Posterior cingulate gyrus (tissue), 11 donors: ENCODE data around the gene TYW1B.
"Not testable (repeated sequence)": the region's sequence is repeated elsewhere in the genome, so short reads cannot be mapped to it uniquely, and the experiment has no call there.

Experiments
- DNase-seq, 10 donors: peaks; one replicate each; pipeline versions ENCODE4 v3.0.0 to v3.0.0-alpha.2; 2020 to 2021; ENCODE audit warnings: mixed read lengths in 3 of 10
- intact Hi-C: fragments of 100-400 bp; cut with DNase I; formaldehyde crosslinking; loops from one replicate; pipeline ENCODE4 v1.15.1; 2023

The TYW1B gene

DNA sequence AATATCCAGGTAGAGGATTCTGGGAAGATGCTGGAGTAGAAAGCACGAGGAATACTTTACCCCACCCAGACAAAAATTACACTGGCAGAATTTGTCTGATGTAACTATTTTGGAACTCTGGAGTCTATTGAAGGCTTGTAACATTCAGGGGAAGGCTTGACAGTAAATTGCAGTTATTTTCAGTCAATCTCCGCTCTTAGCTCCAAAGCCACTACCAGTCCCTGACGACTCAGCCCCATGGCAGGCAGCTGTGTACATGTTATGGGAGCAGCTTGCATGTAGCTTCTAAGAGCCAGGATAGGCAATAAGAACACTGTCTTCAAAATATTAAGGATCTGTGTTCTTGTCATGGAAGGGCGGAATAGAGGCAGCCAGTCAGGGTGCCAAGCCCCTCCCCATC is 238.0 kb downstream of the TYW1B start:
- intact Hi-C loops, result not testable (repeated sequence)

DNA sequence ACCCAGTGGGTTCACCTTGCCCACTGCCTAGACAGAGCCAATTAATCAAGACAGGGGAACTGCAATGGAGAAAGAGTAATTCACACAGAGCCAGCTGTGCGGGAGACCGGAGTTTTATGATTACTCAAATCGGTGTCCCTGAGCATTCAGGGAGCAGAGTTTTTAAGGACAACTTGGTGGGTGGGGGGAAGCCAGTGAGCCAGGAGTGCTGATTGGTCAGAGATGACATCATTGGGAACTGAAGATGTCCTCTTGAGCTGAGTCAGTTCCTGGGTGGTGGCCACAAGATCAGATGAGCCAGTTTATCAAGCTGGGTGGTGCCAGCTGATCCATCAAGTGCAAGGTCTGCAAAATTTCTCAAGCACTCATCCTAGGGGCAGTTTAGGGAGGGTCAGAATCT is 240.7 kb downstream of the TYW1B start:
- intact Hi-C loops, result not testable (repeated sequence)

More for the DNA sequence above, 238.0 kb downstream of the TYW1B start:
- DNase-seq, result not testable (repeated sequence)

DNA sequence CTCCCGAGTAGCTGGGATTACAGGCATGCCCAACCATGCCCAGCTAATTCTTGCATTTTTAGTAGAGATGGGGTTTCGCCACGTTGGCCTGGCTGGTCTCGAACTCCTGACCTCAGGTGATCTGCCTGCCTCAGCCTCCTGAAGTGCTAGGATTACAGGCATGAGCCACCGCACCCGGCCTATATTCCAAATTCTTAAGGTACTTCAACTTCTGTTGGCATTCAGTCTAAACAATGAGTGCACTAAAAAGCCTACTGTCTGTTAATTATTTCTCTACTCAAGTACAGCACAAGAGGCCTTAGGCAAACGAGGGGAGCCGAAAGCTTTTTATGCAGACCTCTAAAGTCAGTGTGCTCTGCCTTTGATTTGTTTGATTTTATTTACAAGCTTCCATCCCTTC is 243.4 kb downstream of the TYW1B start:
- intact Hi-C loops, DNase-seq: not testable (repeated sequence)

More for the DNA sequence above, 240.7 kb downstream of the TYW1B start:
- not testable (repeated sequence) for DNase-seq

DNA sequence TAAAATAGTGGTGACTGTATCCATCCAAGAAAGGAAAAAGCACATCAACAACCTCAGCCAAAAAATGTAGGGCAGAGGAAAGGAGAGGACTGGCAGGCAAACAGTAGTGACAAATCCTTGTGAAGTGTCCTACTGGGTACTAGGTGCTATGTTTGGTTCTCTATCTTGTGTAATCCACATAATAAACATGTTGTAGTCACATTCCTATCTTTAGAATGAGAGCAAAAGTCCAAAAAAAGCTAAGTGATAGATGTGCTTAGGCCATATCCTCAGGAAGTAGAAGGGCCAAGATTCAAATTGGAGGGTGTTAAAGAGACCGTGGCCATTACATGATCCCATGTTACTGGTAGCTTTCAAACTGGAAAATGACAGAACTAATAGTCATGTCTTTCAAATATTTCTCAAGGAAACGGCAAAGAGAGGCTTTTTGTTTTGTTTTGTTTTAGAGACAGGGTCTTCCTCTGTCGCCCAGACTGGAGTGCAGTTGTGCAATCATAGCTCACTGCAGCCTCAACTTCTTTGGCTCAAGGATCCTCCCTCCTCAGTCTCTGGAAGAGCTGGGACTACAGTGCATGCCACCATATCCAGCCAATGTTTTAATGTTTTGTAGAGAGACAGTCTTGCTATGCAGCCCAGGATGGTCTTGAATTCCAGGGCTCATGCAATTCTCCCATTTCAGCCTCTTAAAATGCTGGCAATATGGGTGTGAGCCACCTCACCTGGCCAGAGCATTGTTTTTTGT is 244.2 kb downstream of the TYW1B start:
- intact Hi-C loops, DNase-seq: not testable (repeated sequence)

DNA sequence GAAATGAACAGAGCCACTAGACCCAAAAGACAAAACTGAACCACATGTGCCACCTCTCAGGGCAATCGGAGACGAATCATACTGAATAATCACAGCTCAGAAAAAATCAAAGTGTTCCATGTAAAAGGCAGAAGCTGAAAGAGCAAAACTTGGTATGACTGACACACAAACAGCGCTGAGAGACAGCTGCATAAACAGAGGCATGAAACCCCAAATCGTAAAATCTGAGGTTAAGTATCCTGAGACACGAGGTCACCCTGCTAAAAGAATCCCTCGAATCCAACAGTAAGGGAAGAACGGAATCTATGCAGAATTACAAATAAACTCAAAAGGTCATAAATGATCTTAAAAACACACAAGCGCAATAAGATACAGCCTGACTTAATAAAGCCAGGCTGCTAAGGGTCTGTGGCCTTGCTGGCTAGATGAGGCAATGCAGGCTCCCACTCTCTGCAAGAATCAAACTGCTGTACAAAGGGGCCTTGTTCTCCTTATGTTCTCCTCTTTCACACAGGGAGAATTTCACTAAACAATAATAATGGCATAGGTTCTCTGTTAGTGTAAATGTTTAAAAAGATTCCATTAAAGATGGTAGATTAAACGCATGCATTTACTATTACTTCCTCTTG is 247.7 kb downstream of the TYW1B start:
- intact Hi-C loops, DNase-seq: not testable (repeated sequence)

DNA sequence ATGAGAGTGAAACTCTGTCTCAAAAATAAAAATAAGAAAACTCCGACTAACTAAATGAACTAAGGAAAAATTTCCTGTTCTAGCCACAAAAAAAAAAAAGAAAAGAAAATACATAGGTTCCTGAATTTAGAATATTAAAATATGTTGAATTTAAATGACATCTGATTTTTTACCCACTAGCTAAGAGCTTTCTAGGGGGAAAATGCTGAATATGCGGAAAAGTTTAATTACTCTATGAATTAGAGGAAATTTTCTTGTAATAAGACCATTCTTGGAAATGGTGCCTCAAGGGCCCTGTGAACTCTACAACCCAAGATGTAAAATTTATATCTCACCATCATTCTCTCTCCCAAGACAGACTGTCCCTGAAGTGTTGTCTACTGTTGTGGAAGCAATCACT is 250.9 kb downstream of the TYW1B start:
- intact Hi-C loops, result no loop called here

DNA sequence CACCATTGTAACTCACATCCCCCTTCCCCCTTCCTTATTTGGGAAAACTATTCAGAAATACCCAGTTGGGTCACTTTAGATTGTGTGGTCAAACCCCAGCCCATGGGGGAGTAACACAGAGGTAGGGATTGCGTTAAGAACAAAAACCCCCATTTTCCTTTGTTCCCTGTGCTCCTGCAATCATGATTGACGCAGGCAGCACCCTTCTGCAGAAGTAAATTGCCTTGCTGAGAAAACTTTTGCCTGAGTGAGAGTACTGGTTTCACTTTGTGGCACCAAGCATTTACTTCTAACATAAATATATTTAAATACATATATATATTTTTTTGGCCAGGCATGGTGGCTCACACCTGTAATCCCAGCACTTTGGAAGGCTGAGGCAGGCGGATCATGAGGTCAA is 266.0 kb downstream of the TYW1B start:
- DNase-seq, intact Hi-C loops: not testable (repeated sequence)

More for the DNA sequence above, 250.9 kb downstream of the TYW1B start:
- DNase-seq, result no peak

DNA sequence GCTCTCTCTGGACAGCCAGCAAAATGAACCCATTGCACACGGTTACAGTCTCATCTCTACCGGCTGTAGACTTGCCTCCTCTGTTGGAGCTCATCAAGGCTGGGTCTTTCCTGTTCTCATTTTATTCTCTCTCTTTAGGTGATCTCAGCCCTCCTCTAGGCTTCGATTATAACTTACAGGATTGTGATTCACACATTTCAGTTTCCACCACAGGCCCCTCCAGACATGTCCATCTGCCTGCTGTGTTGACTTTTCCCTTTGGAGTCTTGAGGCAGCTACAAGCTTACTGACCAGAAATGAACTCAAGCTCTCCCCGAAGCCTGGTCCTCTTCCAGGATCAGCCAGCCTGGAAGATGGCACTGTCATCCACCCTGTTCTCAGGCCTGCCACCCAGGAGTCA is 268.5 kb downstream of the TYW1B start:
- intact Hi-C loops, DNase-seq: not testable (repeated sequence)

DNA sequence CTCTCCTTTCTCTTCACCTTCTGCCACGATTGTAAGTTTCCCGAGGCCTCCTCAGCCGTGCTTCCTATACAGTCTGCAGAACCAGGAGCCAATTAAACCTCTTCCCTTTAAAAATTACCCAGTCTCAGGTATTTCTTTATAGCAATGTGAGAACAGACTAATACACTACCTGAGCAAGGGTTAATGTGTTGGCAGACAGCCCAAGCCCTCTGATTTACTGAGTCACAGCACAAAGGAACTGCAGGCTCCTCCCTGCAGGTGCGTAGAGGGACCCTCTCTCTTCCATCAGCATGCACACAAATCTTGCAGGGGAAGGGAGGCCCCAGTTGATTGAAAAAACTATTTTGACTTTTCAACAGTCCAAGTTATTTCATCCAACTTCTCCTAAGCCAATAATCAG is 271.3 kb downstream of the TYW1B start:
- intact Hi-C loops, DNase-seq: not testable (repeated sequence)

DNA sequence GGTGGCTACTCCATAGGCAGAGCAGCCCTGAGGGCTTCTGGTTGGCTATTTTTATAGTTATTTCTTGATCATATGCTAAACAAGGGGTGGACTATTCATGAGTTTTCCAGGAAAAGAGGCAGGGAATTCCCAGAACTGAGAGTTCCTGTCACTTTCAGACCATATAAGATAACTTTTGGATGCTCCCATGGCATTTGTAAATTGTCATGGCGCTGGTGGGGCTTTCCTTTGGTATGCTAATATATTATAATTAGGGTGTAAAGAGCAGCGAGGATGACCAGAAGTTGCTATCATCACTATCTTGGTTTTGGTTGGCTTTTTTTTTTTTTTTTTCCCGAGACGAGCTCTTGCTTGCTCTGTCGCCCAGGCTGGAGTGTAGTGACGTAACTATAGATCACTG is 272.8 kb downstream of the TYW1B start:
- DNase-seq, intact Hi-C loops: not testable (repeated sequence)

DNA sequence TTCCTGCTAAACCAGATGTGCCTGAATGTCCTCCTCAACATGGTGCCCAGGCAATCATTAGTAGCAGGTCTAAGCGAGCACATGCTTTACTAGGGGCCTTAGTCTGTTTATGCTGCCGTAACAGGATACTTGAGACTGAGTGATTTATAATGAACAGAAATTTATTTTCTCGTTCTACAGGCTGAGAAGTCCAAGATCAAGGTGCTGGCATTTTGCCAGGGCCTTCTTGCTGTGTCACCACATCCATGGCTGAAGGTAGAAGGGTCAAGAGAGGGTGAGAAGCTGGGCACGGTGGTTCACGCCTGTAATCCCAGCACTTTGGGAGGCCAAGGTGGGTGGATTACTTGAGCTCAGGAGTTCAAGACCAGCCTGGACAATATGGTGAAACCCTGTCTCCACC is 273.6 kb downstream of the TYW1B start:
- DNase-seq, intact Hi-C loops: not testable (repeated sequence)

DNA sequence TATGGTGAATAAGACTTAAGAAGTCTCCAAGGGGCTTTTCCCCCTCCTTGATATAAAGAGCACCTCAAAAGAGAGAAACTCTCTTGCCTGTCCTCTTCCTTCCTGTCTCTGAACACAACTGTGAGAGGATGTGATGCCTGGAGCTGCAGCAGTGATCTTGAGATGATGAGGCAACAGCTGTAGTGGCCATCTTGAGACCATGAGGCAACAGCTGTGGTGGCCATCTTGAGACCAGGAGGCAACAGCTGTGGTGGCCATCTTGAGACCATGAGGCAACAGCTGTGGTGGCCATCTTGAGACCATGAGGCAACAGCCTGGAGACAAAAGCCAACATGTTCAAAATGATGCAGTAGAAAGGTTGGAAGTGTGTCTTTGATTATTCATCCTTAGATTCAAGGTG is 277.5 kb downstream of the TYW1B start:
- DNase-seq, intact Hi-C loops: not testable (repeated sequence)

DNA sequence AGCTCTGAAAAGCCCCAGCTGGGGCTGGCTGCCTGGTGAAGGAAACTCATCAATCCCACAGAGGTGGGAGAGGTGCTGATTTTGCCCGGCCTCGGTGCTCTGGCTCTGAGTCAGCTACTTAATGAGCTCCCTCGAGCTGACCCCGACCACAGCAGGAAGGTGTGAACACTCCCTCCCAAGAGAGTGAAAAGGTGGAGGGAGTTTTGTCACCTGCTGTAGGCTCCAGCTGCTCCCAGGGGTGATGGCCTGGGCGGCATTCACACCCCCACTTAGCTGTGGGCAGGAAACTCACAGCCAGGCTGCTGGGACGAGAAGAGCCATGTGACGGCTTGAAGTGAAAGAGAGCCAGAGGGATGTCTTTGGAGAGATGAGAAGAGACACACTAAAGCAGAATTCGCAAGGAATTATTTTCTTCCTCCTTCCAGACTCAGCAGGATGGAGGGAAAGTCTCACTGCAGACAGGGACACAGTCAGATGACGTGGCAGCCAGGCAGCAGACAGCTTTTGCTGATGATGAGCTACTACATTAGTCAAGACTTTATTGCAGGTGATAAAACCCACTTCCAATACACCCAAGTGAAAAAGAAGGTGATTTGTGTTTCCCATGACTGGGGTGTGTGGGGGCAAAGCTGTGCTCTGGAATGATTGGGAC is 281.3 kb downstream of the TYW1B start:
- intact Hi-C loops, result not testable (repeated sequence)

DNA sequence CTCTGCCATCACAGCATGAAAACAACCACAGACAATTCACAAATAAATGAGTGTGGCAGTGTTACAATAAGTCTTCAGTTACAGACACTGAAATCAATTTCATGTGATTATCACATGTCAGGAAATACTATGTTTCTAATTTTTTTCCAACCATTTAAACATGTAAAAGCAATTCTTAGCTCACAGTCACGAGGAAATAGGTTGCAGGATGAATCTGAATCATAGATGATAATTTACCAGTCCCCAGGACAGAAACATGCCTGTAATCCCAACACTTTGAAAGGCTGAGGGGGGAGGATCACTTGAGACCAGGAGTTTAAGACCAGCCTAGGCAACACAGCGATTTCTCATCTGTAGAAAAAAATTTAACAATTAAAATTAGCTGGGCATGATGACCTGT is 283.5 kb downstream of the TYW1B start:
- DNase-seq, intact Hi-C loops: not testable (repeated sequence)

More for the DNA sequence above, 281.3 kb downstream of the TYW1B start:
- DNase-seq, result peak in 3 of 10 donors; percentile 17 to 77 (median 65)

DNA sequence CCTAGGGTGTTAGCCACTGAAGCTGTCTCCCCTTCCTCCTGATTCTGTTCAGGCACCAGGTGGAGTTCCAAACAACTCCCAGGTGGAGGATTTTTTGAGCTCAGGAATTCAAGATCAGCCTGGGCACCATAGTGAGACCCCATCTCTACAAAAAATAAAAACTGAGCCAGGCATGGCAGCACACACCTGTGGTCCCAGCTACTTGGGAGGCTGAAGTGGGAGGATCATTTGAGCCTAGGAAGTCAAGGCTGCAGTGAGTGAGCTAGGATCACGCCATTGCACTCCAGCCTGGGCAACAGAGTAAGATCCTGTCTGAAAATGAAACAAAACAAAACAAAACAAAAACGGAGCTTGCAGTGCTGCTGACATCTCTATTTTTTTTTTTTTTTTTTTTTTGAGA is 287.1 kb downstream of the TYW1B start:
- DNase-seq, result no peak
- intact Hi-C loops, result no loop called here

DNA sequence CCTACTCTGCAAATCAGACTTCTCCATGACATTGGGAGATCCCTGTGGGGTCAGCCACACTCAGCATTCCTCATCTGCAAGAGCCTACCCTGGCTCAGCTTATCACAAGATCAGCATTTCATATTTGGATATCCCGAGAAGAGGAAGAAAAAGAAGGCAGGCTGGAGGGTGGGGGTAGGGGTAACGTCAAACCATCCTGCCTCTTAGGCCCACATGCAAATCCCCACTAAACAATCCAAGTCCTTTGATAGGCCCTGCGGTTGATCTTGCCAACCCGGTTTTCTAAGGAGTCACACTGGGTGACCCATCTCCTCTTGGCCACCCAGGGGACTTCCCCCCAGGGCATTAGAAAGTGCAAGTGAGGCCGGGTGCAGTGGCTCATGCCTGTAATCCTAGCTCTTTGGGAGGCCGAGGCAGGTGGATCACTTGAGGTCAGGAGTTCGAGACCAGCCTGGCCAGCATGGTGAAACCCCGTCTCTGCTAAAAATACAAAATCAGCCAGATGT is 287.8 kb downstream of the TYW1B start:
- no peak for DNase-seq
- intact Hi-C loops, result no loop called here

DNA sequence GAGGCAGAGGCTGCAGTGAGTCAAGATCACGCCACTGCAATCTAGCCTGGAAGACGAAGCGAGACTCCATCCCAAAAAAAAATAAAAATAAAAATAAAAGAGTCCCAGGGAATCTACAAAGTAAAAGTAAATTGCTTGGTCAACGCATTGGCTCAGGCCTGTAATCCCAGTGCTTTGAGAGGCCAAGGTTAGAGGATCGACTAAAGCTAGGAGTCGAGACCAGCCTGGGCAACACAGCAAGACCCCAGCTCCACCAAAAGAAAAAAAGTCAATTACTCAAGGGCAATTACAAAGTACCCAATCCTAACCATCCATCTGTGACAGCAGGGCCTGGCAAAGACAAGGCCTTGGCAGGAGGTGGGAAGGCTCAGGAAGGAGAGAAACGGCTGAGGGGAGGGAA is 288.3 kb downstream of the TYW1B start:
- no peak for DNase-seq
- intact Hi-C loops, result no loop called here

DNA sequence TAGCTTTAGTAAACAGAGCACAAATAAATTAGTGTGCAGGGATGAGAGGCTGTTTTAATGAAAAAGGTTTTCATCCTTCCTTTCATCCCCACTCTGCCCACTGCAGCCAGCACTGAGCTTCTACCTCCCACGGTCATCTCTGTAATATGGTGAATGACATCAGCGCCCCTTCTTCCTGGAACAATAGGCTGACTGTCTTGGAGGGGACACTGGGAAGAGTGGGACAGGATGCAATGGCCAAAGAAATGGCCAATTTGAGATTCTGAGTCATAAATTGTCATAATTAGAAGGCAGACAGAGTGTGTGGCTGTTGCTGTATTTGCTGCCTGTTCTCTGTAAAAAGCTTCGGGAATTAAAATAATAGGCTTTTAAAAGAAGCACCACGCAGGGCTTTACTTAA is 289.1 kb downstream of the TYW1B start:
- intact Hi-C loops, result no loop called here
- no peak for DNase-seq

DNA sequence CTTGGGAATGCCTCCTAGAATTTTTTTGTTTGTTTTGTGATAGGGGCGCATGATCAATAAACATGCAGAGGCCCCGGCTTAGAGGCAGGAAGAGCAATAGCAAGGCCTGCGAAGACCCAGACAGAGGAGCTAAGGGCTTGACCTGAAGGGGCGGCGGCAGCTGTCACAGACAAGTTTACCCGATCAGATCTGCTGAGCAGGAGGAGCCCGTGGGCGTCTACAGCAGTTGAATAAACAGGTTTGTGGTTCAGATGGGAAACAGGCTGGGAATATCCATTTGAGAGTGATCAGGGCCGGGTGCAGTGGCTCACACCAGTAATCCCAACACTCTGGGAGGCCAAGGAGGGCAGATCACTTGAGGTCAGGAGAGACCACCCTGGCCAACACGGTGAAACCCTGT is 289.9 kb downstream of the TYW1B start:
- no peak for DNase-seq
- intact Hi-C loops, result no loop called here

DNA sequence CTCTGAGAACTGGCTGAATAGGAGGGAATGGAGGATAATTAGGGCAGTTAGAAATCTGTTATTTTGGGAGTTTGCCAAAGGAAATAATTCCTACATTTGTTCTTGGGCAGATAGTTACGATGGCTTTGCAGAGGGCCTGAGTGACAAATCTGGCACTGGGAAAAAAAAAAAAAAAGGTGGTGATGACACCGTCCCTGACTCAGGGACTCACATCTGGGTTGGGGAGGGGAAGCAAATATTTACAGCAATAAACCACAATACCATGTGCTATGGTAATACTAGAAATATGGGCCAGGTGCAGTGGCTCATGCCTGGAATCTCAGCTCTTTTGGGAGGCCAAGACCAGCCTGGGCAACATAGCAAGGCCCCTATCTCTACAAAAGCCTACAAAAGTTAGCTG is 292.0 kb downstream of the TYW1B start:
- intact Hi-C loops, result not testable (repeated sequence)

DNA sequence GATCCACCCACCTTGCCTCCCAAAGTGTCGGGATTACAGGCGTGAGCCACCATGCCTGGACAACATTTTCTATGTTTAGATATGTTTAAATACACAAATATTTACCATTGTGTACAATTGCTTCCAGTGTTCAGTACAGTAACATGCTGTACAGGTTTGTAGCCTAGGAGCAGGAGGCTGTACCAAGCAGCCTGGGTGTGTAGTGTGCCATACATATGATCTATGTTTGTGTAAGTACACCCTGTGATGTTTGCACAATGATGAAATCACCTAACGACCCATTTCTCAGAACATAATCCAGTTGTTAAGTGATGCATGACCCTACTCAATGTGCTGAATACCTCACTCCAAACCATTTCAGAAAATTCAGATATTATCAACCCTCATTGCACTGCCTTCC is 297.0 kb downstream of the TYW1B start:
- DNase-seq, intact Hi-C loops: not testable (repeated sequence)

More for the DNA sequence above, 292.0 kb downstream of the TYW1B start:
- not testable (repeated sequence) for DNase-seq
